NT2/D1 (cell line): ENCODE data around the gene SFSWAP.

Source experiments
- SUZ12 ChIP-seq: IDR thresholded peaks from 2 replicates; pipeline ENCODE4 v1.6.1; 2011; ENCODE audit not compliant: insufficient read length, insufficient read depth; ENCODE audit errors: extremely low read depth
- YY1 ChIP-seq: IDR thresholded peaks from 2 replicates; pipeline ENCODE4 v1.6.1; 2011; ENCODE audit not compliant: insufficient read length, insufficient read depth
- ZNF274 ChIP-seq: IDR thresholded peaks from 2 replicates; pipeline ENCODE4 v1.6.1; 2011; ENCODE audit warnings: mild to moderate bottlenecking, low read depth, low read length

GRCh38 chr12:131749618-131750315, 38.9 kb downstream of the SFSWAP start:
- TF ChIP-seq SUZ12 (no peak), YY1 (no peak), ZNF274 (no peak)
